HEK293 (cell line): ENCODE results near the gene C6orf141.

Experiments
- CTCF ChIA-PET: fragments of 350-600 bp; formaldehyde crosslinking; extraction: SDS; loops from one replicate; lab custom pipeline; 2021; ENCODE audit warnings: antibody characterized with exemption; lab: Yijun Ruan, JAX
- POLR2A ChIA-PET: fragments of 300-600 bp; formaldehyde crosslinking; extraction: SDS; loops from one replicate; lab custom pipeline; 2020; ENCODE audit warnings: antibody characterized with exemption, inconsistent platforms; lab: Yijun Ruan, JAX
- H3K27ac ChIP-seq: fragments of 200-500 bp; sonication (Bioruptor generic); 2 replicates; pipeline ENCODE4 v1.5.1; 2014; ENCODE audit warnings: low read depth, low read length, control low read depth, inconsistent platforms; ENCODE audit errors: extremely low read depth
- H3K36me3 ChIP-seq, 2 experiments: fragments of 200-500 bp in 1 of 2; sonication (Bioruptor generic) in 1 of 2; 1 replicate in 1 of 2; 2 replicates in 1 of 2; pipeline ENCODE4 v1.5.1; 2014 to 2017; ENCODE audit warnings: inconsistent platforms in 2 of 2, low read length in 2 of 2; ENCODE audit not compliant: control insufficient read depth in 2 of 2, insufficient read depth in 1 of 2
- H3K4me1 ChIP-seq: fragments of 200-500 bp; sonication (Bioruptor generic); 2 replicates; pipeline ENCODE4 v1.5.1; 2014; ENCODE audit warnings: mild to moderate bottlenecking, low read length, inconsistent platforms; ENCODE audit not compliant: control insufficient read depth, insufficient read depth
- H3K4me3 ChIP-seq: 2 replicates; pipeline ENCODE4 v1.5.1; 2011; ENCODE audit warnings: low read depth, mild to moderate bottlenecking, control low read depth, low read length, moderate library complexity
- H3K9me3 ChIP-seq: fragments of 200-500 bp; sonication (Bioruptor generic); 2 replicates; pipeline ENCODE4 v1.5.1; 2014; ENCODE audit warnings: low read depth, low read length, inconsistent platforms; ENCODE audit not compliant: control insufficient read depth, insufficient read depth
- FEZF1 ChIP-seq: fragments of 450-650 bp; formaldehyde crosslinking; IDR thresholded peaks from 2 replicates; pipeline ENCODE4 v1.5.1; 2016; ENCODE audit warnings: missing biosample characterization, missing genetic modification characterization
- GLIS2 ChIP-seq: fragments of 450-650 bp; formaldehyde crosslinking; IDR thresholded peaks from 2 replicates; pipeline ENCODE4 v1.5.1; 2016; ENCODE audit warnings: missing biosample characterization, missing genetic modification characterization
- HOXA7 ChIP-seq: sonication (generic); formaldehyde crosslinking; IDR thresholded peaks from 2 replicates; pipeline ENCODE4 v1.8.1; 2022; ENCODE audit warnings: missing genetic modification reagents, borderline replicate concordance
- HOXC10 ChIP-seq: sonication (generic); formaldehyde crosslinking; IDR thresholded peaks from 2 replicates; pipeline ENCODE4 v1.8.1; 2023; ENCODE audit warnings: mild to moderate bottlenecking, missing genetic modification reagents
- OVOL3 ChIP-seq: fragments of 450-650 bp; formaldehyde crosslinking; IDR thresholded peaks from 2 replicates; pipeline ENCODE4 v1.5.1; 2016; ENCODE audit warnings: missing biosample characterization, missing genetic modification characterization
- PATZ1 ChIP-seq: fragments of 450-650 bp; formaldehyde crosslinking; IDR thresholded peaks from 2 replicates; pipeline ENCODE4 v1.5.1; 2016; ENCODE audit warnings: missing biosample characterization, missing genetic modification characterization
- REPIN1 ChIP-seq: fragments of 450-650 bp; formaldehyde crosslinking; IDR thresholded peaks from 2 replicates; pipeline ENCODE4 v1.5.1; 2017; ENCODE audit warnings: missing biosample characterization, missing genetic modification characterization, low read depth
- SETDB1 ChIP-seq: IDR thresholded peaks from one replicate; pipeline ENCODE4 v1.6.1; 2017; ENCODE audit warnings: mild to moderate bottlenecking, low read length, moderate library complexity, mixed read lengths; ENCODE audit not compliant: insufficient read length
- ZBTB1 ChIP-seq: fragments of 450-650 bp; formaldehyde crosslinking; IDR thresholded peaks from 2 replicates; pipeline ENCODE4 v1.5.1; 2016; ENCODE audit warnings: missing biosample characterization, missing genetic modification characterization
- ZFHX2 ChIP-seq: fragments of 450-650 bp; formaldehyde crosslinking; conservative IDR thresholded peaks from 2 replicates; pipeline ENCODE4 v1.5.1; 2016; ENCODE audit warnings: missing biosample characterization, missing genetic modification characterization
- ZFP69B ChIP-seq: fragments of 450-650 bp; formaldehyde crosslinking; IDR thresholded peaks from 2 replicates; pipeline ENCODE4 v1.5.1; 2016; ENCODE audit warnings: missing biosample characterization, missing genetic modification characterization
- ZNF10 ChIP-seq: fragments of 450-650 bp; formaldehyde crosslinking; IDR thresholded peaks from 2 replicates; pipeline ENCODE4 v1.5.1; 2017; ENCODE audit warnings: missing biosample characterization, missing genetic modification characterization
- ZNF133 ChIP-seq: fragments of 450-650 bp; formaldehyde crosslinking; IDR thresholded peaks from 2 replicates; pipeline ENCODE4 v1.5.1; 2016; ENCODE audit warnings: missing biosample characterization, missing genetic modification characterization
- ZNF146 ChIP-seq: fragments of 450-650 bp; formaldehyde crosslinking; IDR thresholded peaks from 2 replicates; pipeline ENCODE4 v1.5.1; 2016; ENCODE audit warnings: missing biosample characterization, missing genetic modification characterization
- ZNF148 ChIP-seq: fragments of 450-650 bp; formaldehyde crosslinking; IDR thresholded peaks from 2 replicates; pipeline ENCODE4 v1.5.0; 2017; ENCODE audit warnings: missing biosample characterization, missing genetic modification characterization, borderline replicate concordance
- ZNF324 ChIP-seq: fragments of 450-650 bp; formaldehyde crosslinking; IDR thresholded peaks from 2 replicates; pipeline ENCODE4 v1.5.1; 2016; ENCODE audit warnings: missing biosample characterization, missing genetic modification characterization
- ZNF350 ChIP-seq: fragments of 450-650 bp; formaldehyde crosslinking; IDR thresholded peaks from 2 replicates; pipeline ENCODE4 v1.5.0; 2017; ENCODE audit warnings: missing biosample characterization, mild to moderate bottlenecking, missing genetic modification characterization
- ZNF391 ChIP-seq: fragments of 450-650 bp; formaldehyde crosslinking; IDR thresholded peaks from 2 replicates; pipeline ENCODE4 v1.5.1; 2016; ENCODE audit warnings: low read depth, missing biosample characterization, missing genetic modification characterization, borderline replicate concordance
- ZNF423 ChIP-seq: fragments of 450-650 bp; formaldehyde crosslinking; IDR thresholded peaks from 2 replicates; pipeline ENCODE4 v1.5.1; 2016; ENCODE audit warnings: missing biosample characterization, missing genetic modification characterization
- ZNF48 ChIP-seq: fragments of 450-650 bp; formaldehyde crosslinking; IDR thresholded peaks from 2 replicates; pipeline ENCODE4 v1.5.1; 2016; ENCODE audit warnings: missing biosample characterization, missing genetic modification characterization
- ZNF514 ChIP-seq: fragments of 450-650 bp; formaldehyde crosslinking; IDR thresholded peaks from 2 replicates; pipeline ENCODE4 v1.5.1; 2016; ENCODE audit warnings: missing biosample characterization, missing genetic modification characterization
- ZNF585B ChIP-seq: fragments of 450-650 bp; formaldehyde crosslinking; IDR thresholded peaks from 2 replicates; pipeline ENCODE4 v1.5.1; 2016; ENCODE audit warnings: missing biosample characterization, missing genetic modification characterization
- ZNF645 ChIP-seq: fragments of 450-650 bp; formaldehyde crosslinking; IDR thresholded peaks from 2 replicates; pipeline ENCODE4; 2016; ENCODE audit warnings: missing biosample characterization, missing genetic modification characterization
- ZNF670 ChIP-seq: fragments of 450-650 bp; formaldehyde crosslinking; IDR thresholded peaks from 2 replicates; pipeline ENCODE4 v1.5.1; 2016; ENCODE audit warnings: missing biosample characterization, missing genetic modification characterization, low read depth
- ZNF792 ChIP-seq: fragments of 450-650 bp; formaldehyde crosslinking; IDR thresholded peaks from 2 replicates; pipeline ENCODE4 v1.5.1; 2016; ENCODE audit warnings: missing biosample characterization, missing genetic modification characterization
- ZSCAN23 ChIP-seq: fragments of 450-650 bp; formaldehyde crosslinking; IDR thresholded peaks from 2 replicates; pipeline ENCODE4 v1.5.1; 2016; ENCODE audit warnings: missing biosample characterization, missing genetic modification characterization
- TF ChIP-seq, protein P1 (sequence below): fragments of 450-650 bp; IDR thresholded peaks from 2 replicates; pipeline ENCODE4 v1.5.1; 2018; ENCODE audit warnings: missing biosample characterization, mild to moderate bottlenecking, missing genetic modification characterization
- TF ChIP-seq, protein P2 (sequence below): fragments of 450-650 bp; formaldehyde crosslinking; IDR thresholded peaks from 2 replicates; pipeline ENCODE4 v1.5.1; 2016; ENCODE audit warnings: missing biosample characterization, missing genetic modification characterization

C6orf141 gene

GRCh38 chr6:49549691-49550491 is 577 bp upstream of the C6orf141 start:
- Histone ChIP-seq H3K36me3 (peaks cover 0 to 4% of the 10 kb centered on the region in 2 experiments; a peak in 1 of 3 replicates), H3K9me3 (no peaks in the 10 kb centered on the region), H3K27ac (peak overlapping the region; percentile 86), H3K4me1 (peaks cover 2% of the 10 kb centered on the region; the same call in 1 of the 2 replicates), H3K4me3 (peak overlapping the region; percentile 75)
- ChIA-PET POLR2A (interaction anchor here (0.6 to 5.0 kb wide), 10 partner anchors 8 to 61 kb away, joined by 3 to 39 read pairs (median 4); no protein-coding TSS in a partner anchor), CTCF (interaction anchor here (0.5 to 5.2 kb wide), 11 partner anchors 8 to 301 kb away, joined by 3 to 35 read pairs (median 3); no protein-coding TSS in a partner anchor)
- TF ChIP-seq FEZF1 (tag by site-specific recombination): no peak
- TF ChIP-seq ZNF350 (tag by site-specific recombination): no peak
- no peak for TF ChIP-seq ZSCAN23 (tag by site-specific recombination)
- no peak for TF ChIP-seq ZNF645
- TF ChIP-seq SETDB1: no peak
- no peak for TF ChIP-seq GLIS2
- no peak for TF ChIP-seq PATZ1
- no peak for TF ChIP-seq ZNF146 (tag by site-specific recombination)
- TF ChIP-seq, protein P1, sequence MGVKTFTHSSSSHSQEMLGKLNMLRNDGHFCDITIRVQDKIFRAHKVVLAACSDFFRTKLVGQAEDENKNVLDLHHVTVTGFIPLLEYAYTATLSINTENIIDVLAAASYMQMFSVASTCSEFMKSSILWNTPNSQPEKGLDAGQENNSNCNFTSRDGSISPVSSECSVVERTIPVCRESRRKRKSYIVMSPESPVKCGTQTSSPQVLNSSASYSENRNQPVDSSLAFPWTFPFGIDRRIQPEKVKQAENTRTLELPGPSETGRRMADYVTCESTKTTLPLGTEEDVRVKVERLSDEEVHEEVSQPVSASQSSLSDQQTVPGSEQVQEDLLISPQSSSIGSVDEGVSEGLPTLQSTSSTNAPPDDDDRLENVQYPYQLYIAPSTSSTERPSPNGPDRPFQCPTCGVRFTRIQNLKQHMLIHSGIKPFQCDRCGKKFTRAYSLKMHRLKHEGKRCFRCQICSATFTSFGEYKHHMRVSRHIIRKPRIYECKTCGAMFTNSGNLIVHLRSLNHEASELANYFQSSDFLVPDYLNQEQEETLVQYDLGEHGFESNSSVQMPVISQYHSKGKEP (tag by site-specific recombination): no peak
- no peak for TF ChIP-seq HOXC10 (CRISPR knock-in tag)
- TF ChIP-seq ZFP69B (tag by site-specific recombination): no peak; the same call in 1 of the 2 replicates
- no peak for TF ChIP-seq REPIN1 (tag by site-specific recombination)
- TF ChIP-seq ZFHX2 (tag by site-specific recombination): no peak
- TF ChIP-seq ZNF10 (tag by site-specific recombination): no peak
- TF ChIP-seq ZNF585B (tag by site-specific recombination): no peak
- no peak for TF ChIP-seq ZNF148 (tag by site-specific recombination)
- TF ChIP-seq ZNF423: no peak
- no peak for TF ChIP-seq ZNF133 (tag by site-specific recombination)
- TF ChIP-seq ZBTB1 (tag by site-specific recombination): no peak
- no peak for TF ChIP-seq HOXA7
- TF ChIP-seq, protein P2, sequence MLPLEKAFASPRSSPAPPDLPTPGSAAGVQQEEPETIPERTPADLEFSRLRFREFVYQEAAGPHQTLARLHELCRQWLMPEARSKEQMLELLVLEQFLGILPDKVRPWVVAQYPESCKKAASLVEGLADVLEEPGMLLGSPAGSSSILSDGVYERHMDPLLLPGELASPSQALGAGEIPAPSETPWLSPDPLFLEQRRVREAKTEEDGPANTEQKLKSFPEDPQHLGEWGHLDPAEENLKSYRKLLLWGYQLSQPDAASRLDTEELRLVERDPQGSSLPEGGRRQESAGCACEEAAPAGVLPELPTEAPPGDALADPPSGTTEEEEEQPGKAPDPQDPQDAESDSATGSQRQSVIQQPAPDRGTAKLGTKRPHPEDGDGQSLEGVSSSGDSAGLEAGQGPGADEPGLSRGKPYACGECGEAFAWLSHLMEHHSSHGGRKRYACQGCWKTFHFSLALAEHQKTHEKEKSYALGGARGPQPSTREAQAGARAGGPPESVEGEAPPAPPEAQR (tag by site-specific recombination): no peak
- TF ChIP-seq ZNF324: no peak
- TF ChIP-seq ZNF391 (tag by site-specific recombination): no peak
- TF ChIP-seq ZNF792 (tag by site-specific recombination): no peak
- no peak for TF ChIP-seq OVOL3 (tag by site-specific recombination)
- TF ChIP-seq ZNF670 (tag by site-specific recombination): no peak
- TF ChIP-seq ZNF514: no peak
- TF ChIP-seq ZNF48 (tag by site-specific recombination): no peak
